Epithelial cell of esophagus (primary cell): ENCODE results near the gene DZANK1.
A peak's percentile ranks its signal among the peaks of the same experiment; 100 is the strongest.
"Not testable (repeated sequence)": the region's sequence is repeated elsewhere in the genome, so short reads cannot be mapped to it uniquely, and the experiment has no call there.

ENCODE experiments used
- DNase-seq: peaks from one replicate; pipeline ENCODE4 v3.0.0; 2010; ENCODE audit warnings: low read depth
- H3K4me3 ChIP-seq: 2 replicates; pipeline ENCODE4 v1.5.1; 2011; ENCODE audit warnings: mild to moderate bottlenecking, low read length, control low read depth
- CTCF ChIP-seq: IDR thresholded peaks from 2 replicates; pipeline ENCODE4 v1.5.1; 2011; ENCODE audit warnings: low read depth, mild to moderate bottlenecking, low read length, control low read depth, inconsistent platforms; ENCODE audit not compliant: insufficient read depth; ENCODE audit errors: missing control alignments

The DZANK1 gene

GRCh38 chr20:18388860-18389259 lies 78.0 kb downstream of the DZANK1 start:
- peak; percentile 43 for DNase-seq
- no peak for TF ChIP-seq CTCF
- no peak overlapping the region for H3K4me3 ChIP-seq

- TF ChIP-seq CTCF, result no peak
- H3K4me3 ChIP-seq, result no peak overlapping the region
- no peak for DNase-seq
Measured at GRCh38 chr20:18380908-18381529, 85.8 kb downstream of the DZANK1 start.

- TF ChIP-seq CTCF, result no peak
- DNase-seq, result no peak
- H3K4me3 ChIP-seq, result no peak overlapping the region
Measured at GRCh38 chr20:18377896-18378481, 88.8 kb downstream of the DZANK1 start.

- not testable (repeated sequence) for H3K4me3 ChIP-seq
Measured at GRCh38 chr20:18375551-18375950, 91.3 kb downstream of the DZANK1 start.

GRCh38 chr20:18372296-18372695 lies 94.5 kb downstream of the DZANK1 start:
- no peak for TF ChIP-seq CTCF

More at GRCh38 chr20:18375551-18375950, 91.3 kb downstream of the DZANK1 start:
- DNase-seq, result not testable (repeated sequence)

GRCh38 chr20:18364768-18365167 lies 102.1 kb downstream of the DZANK1 start:
- TF ChIP-seq CTCF, result no peak
- DNase-seq, result no peak
- H3K4me3 ChIP-seq, result no peak overlapping the region

More at GRCh38 chr20:18372296-18372695, 94.5 kb downstream of the DZANK1 start:
- no peak overlapping the region for H3K4me3 ChIP-seq
- no peak for DNase-seq

GRCh38 chr20:18363708-18364107 lies 103.1 kb downstream of the DZANK1 start:
- H3K4me3 ChIP-seq, result no peak overlapping the region
- no peak for TF ChIP-seq CTCF
- DNase-seq, result no peak
